ENCODE data around the gene ALG2. TPM values are rescaled to one million over a fixed set of nuclear protein-coding genes. Genes with fewer than 3 reads are reported as not detected.
A peak's percentile ranks its signal among the peaks of the same experiment; 100 is the strongest.

Gene ALG2
- total RNA-seq, 2 donors from 2014 or later, result 52.1 to 58.6 TPM

DNA sequence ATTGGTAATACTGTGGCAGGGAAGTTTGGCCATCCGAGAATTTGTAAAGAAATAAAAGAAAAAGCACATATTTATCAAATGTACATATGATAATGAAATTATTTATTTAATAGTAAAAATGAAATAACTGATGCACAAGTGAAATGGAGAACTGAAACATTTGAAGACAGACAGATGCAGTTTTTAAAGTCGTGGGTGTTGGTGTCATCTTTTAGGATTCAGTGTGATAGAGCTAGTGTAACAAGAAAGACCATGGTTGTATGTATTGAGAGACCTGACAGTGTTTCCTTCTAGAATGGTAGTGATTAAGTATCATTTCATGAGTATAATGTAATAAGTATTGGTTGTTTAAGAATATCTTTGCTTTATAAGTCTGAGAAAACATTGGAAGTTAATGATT is 2.7 kb upstream of the ALG2 start:
- ATAC-seq (no peak), DNase-seq (no peak)
- Histone ChIP-seq H3K4me3 (no peak overlapping the region), H3K27ac (peak overlapping the region in 1 of 4 donors; percentile 3), H3K4me1 (peaks cover 57% of the 10 kb centered on the region), H3K9me3 (no peaks in the 10 kb centered on the region), H3K27me3 (no peaks in the 10 kb centered on the region), H3K36me3 (replicated peaks in 1 of 2; ENCODE audit: insufficient read depth in 1 of 2, low read depth in 2 of 2) (peaks cover 0 to 12% of the 10 kb centered on the region in 2 donors)
- 40 to 45% methylated on average over 2 of the region's 2 CpGs for WGBS, 2 donors
- intact Hi-C loops (cut with DNase I), result loop anchor here (10.0 kb wide), 1 partner anchor 600 kb away; the partner anchor contains the start of gene NR4A3
- TF ChIP-seq POLR2A (IDR thresholded peaks at IDR 0.05), result no peak
- TF ChIP-seq, protein P1, sequence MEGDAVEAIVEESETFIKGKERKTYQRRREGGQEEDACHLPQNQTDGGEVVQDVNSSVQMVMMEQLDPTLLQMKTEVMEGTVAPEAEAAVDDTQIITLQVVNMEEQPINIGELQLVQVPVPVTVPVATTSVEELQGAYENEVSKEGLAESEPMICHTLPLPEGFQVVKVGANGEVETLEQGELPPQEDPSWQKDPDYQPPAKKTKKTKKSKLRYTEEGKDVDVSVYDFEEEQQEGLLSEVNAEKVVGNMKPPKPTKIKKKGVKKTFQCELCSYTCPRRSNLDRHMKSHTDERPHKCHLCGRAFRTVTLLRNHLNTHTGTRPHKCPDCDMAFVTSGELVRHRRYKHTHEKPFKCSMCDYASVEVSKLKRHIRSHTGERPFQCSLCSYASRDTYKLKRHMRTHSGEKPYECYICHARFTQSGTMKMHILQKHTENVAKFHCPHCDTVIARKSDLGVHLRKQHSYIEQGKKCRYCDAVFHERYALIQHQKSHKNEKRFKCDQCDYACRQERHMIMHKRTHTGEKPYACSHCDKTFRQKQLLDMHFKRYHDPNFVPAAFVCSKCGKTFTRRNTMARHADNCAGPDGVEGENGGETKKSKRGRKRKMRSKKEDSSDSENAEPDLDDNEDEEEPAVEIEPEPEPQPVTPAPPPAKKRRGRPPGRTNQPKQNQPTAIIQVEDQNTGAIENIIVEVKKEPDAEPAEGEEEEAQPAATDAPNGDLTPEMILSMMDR (IDR thresholded peaks at IDR 0.05), result no peak

DNA sequence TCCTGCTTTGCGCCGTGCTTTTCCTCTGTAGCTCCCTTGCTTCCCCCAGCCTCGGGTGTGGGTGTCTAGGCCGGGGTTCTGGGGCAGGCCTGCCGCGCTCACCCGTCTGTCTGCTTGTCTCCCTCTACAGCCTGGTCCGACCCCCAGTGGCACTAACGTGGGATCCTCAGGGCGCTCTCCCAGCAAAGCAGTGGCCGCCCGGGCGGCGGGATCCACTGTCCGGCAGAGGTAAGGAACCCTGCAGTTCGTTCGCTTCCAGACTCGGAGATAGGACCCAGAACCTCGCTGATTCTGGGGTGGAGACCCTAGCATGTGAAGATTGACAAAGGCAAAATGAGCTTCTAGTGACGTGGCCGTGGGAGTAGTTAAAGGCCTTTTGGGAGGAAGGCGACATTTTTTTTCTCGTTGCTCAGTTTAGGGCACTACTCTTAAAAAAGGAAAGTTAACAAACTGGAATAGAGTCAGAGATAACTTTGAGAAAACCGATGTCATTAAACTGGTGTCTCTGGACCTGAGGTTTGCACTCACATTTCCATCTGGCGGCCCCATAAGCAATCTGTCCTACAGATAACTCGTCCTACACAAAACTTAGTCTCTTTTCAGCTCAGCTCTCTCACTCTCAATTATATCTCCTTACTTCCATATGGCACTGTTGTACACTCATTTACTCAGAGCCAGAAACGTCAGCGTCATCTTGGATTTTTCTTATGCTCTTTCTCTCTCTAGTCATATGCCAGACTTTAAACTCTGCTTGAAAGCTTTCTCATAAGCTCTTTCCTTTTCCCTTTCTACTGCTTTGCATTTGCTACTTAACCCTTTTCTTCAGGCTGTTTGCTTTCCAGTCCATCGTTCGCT is 901 bp upstream of the ALG2 start:
- Histone ChIP-seq H3K4me1 (peaks cover 72% of the 10 kb centered on the region), H3K36me3 (replicated peaks in 1 of 2; ENCODE audit: insufficient read depth in 1 of 2, low read depth in 2 of 2) (peaks cover 0 to 4% of the 10 kb centered on the region in 2 donors)
- ATAC-seq, result peak; percentile 11

DNA sequence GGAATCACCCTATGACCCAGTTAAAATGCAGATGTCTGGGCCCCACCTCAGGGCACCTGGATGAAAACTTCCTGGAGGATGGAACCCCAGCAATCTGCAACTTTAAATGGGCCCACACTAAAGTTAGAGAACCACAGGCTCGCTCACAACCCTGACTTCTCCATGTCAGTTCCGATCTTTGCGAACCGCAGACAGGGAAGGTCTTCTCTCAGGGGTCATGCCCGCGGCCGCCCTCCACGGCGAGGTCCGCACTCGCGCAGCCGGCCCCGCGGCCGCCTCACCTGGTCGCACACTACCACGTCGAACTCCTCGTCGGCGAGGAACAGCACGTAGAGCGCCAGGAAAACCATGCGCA is 499 bp downstream of the ALG2 start:
- 0 to 1% methylated on average over 13 to 25 of the region's 25 CpGs for WGBS, 2 donors
- no peaks in the 10 kb centered on the region for H3K27me3 ChIP-seq
- H3K9me3 ChIP-seq, result no peaks in the 10 kb centered on the region
- H3K4me1 ChIP-seq, result peaks cover 70% of the 10 kb centered on the region
- no peak for TF ChIP-seq POLR2A (IDR thresholded peaks at IDR 0.05)
- TF ChIP-seq, protein P1 (IDR thresholded peaks at IDR 0.05), result no peak
- H3K27ac ChIP-seq, result peak overlapping the region; percentile 94 to 99 (median 96)
- intact Hi-C loops (cut with DNase I), result loop anchor here (10.0 kb wide), 1 partner anchor 604 kb away; the partner anchor contains the start of gene NR4A3
- no peak for ATAC-seq
- H3K36me3 ChIP-seq (replicated peaks in 1 of 2; ENCODE audit: insufficient read depth in 1 of 2, low read depth in 2 of 2), result peaks cover 0 to 2% of the 10 kb centered on the region in 2 donors
- peak overlapping the region; percentile 88 to 98 for H3K4me3 ChIP-seq
- DNase-seq, result no peak

More for the DNA sequence above, 901 bp upstream of the ALG2 start:
- no peaks in the 10 kb centered on the region for H3K9me3 ChIP-seq
- no peaks in the 10 kb centered on the region for H3K27me3 ChIP-seq
- peak overlapping the region; percentile 94 to 99 (median 96) for H3K27ac ChIP-seq
- TF ChIP-seq, protein P1 (IDR thresholded peaks at IDR 0.05), result no peak
- peak in 1 of 3 donors; percentile 1 for TF ChIP-seq POLR2A (IDR thresholded peaks at IDR 0.05)
- WGBS, 2 donors, result 3 to 6% methylated on average over 20 to 30 of the region's 30 CpGs
- H3K4me3 ChIP-seq, result peak overlapping the region; percentile 88 to 98
- intact Hi-C loops (cut with DNase I), result loop anchor here (10.0 kb wide), 1 partner anchor 602 kb away; the partner anchor contains the start of gene NR4A3
- peak in 1 of 4 donors; percentile 27 for DNase-seq

DNA sequence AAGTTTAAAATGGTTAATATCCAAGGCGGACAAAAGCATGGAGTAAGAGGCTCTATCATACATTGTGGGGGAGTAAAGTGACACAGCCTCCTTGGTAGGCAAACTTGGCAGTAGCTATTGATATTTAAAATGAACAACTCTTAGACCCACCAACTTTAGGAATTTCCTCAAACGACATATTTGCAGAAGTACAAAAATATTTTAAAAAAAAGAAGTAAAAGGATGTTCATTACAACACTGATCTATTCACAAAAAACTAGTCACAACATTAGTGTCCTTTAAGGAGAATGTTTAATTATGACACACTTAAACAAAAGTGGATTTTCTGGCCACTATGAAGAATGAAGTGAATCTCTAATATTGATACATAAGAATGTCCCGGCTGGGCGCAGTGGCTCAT is 1.7 kb downstream of the ALG2 start:
- intact Hi-C loops (cut with DNase I), result loop anchor here (10.0 kb wide), 1 partner anchor 605 kb away; the partner anchor contains the start of gene NR4A3
- DNase-seq (no peak), ATAC-seq (no peak)
- peaks cover 58% of the 10 kb centered on the region for H3K4me1 ChIP-seq
- no peaks in the 10 kb centered on the region for H3K27me3 ChIP-seq
- H3K4me3 ChIP-seq, result no peak overlapping the region
- no peaks in the 10 kb centered on the region for H3K9me3 ChIP-seq
- H3K27ac ChIP-seq, result no peak overlapping the region
- 42% methylated on average over 4 of the region's 4 CpGs for WGBS, 2 donors
- H3K36me3 ChIP-seq (replicated peaks in 1 of 2; ENCODE audit: insufficient read depth in 1 of 2, low read depth in 2 of 2), result no peaks in the 10 kb centered on the region
- TF ChIP-seq POLR2A (IDR thresholded peaks at IDR 0.05), result no peak
- TF ChIP-seq, protein P1 (IDR thresholded peaks at IDR 0.05), result no peak
